Muscle layer of colon (tissue), 2 donors: ENCODE data around the gene SKIDA1.

ENCODE experiments used
- H3K27ac ChIP-seq: one replicate; pipeline ENCODE4 v1.7.0; 2013; ENCODE audit warnings: low read depth, mild to moderate bottlenecking, low read length, moderate library complexity
- H3K27me3 ChIP-seq, 2 donors: one replicate each; pipeline ENCODE4 v1.7.0; 2013; ENCODE audit warnings: low read length in 2 of 2, mild to moderate bottlenecking in 2 of 2; ENCODE audit not compliant: insufficient read depth in 2 of 2, control insufficient read depth in 1 of 2
- H3K36me3 ChIP-seq: one replicate; pipeline ENCODE4 v1.7.0; 2013; ENCODE audit warnings: mild to moderate bottlenecking, low read length; ENCODE audit not compliant: insufficient read depth
- H3K4me1 ChIP-seq: one replicate; pipeline ENCODE4 v1.7.0; 2013; ENCODE audit warnings: mild to moderate bottlenecking, low read length; ENCODE audit not compliant: insufficient read depth
- H3K4me3 ChIP-seq, 2 donors: one replicate each; pipeline ENCODE4 v1.7.0; 2013; ENCODE audit warnings: low read length in 2 of 2, low read depth in 1 of 2, mild to moderate bottlenecking in 1 of 2, moderate library complexity in 1 of 2
- H3K9ac ChIP-seq: one replicate; pipeline ENCODE4 v1.7.0; 2013; ENCODE audit warnings: low read length
- H3K9me3 ChIP-seq: one replicate; pipeline ENCODE4 v1.7.0; 2013; ENCODE audit warnings: mild to moderate bottlenecking, low read length
- donor health status: abdominal sarcoma.
- donor health status: Adenocarcinoma of cecum.

SKIDA1 gene

DNA sequence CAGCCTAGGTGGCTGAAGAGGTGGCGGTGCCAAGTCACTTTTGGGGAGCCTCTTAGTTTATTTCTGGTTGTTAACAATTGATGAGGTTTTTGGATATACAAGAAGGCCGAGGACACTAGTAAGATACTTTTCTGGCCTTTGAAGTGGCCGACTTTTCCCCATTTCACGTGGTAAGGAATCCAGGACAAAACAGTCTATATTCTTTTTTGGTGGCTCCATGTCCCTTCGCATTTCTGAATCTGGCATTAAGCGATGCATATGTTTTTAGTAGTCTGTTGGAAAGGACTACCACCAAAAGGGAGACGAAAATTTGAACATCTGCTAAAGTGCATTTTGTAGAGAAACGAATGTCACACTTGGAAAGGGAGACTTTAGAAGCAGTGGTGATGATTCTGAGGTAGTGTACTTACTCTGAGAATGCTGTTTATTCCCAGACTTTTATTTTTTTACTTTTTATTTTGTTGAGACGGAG lies 10.0 kb upstream of the SKIDA1 start:
- Histone ChIP-seq H3K4me3 (peak overlapping the region; percentile 36 to 53), H3K27me3 (no peaks in the 10 kb centered on the region), H3K27ac (peak overlapping the region; percentile 78), H3K9me3 (no peaks in the 10 kb centered on the region), H3K4me1 (peaks cover 14% of the 10 kb centered on the region), H3K36me3 (peaks cover 18% of the 10 kb centered on the region), H3K9ac (no peak overlapping the region)

DNA sequence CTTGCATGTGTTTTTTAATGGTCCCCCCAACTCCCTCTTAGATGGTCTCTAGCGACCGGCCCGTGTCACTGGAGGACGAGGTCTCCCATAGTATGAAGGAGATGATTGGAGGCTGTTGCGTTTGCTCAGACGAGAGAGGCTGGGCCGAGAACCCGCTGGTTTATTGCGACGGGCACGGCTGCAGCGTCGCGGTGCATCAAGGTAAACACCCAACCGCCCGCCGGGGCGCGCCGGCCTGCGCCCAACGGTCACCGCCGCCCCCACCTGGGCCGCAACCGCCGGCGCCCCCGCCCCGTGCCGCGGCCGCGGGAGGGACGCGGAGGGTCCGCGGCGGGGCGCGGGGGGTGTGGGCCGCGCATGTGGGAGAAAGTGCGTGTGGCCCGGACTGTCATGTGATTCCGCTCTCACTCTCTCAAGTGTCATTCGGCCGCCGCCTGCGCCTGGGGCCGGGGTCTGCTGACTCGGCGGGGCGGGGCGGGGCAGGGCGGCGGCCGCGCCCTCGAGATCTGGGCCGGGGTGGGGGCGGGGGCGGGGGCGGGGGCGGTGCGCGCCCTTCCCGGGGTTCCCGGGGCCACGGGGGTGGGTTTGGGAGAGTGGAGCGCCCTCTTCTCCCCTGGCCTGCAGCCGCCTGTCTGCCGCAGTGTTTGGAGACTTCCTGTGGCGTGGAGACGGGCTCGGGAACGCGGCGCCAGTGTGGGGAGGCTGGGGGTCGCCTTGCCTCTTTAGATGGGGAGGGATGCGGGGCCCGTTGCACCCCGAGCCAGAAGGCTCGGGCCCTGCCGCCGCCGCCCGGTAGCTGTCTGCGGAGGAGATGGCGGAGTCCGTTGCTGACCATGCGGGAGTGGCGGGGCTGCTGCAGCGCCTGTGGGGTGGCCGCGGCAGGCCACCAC lies 9.4 kb upstream of the SKIDA1 start:
- Histone ChIP-seq H3K27me3 (no peaks in the 10 kb centered on the region), H3K9me3 (no peaks in the 10 kb centered on the region), H3K27ac (peak overlapping the region; percentile 78), H3K9ac (no peak overlapping the region), H3K36me3 (peaks cover 12% of the 10 kb centered on the region), H3K4me3 (peak overlapping the region; percentile 44 to 53), H3K4me1 (peaks cover 14% of the 10 kb centered on the region)

DNA sequence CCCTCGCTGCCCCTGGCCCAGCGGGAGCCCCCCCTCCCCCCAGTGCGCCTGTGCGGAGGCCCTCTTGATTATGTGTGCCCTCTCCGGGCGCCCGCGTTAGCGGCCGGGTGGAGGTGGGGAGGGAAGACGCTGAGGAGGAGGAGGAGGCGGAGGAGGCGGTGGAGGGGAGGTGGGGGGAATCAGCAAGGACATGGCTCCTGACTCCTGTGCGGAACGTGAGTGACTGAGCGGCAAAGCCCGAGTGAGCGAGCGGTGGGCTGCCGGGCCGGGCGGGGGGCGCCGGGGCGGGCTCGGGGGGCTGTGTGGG lies 8.8 kb upstream of the SKIDA1 start:
- peak overlapping the region; percentile 63 for H3K27ac ChIP-seq
- H3K9ac ChIP-seq: no peak overlapping the region
- peak overlapping the region; percentile 44 to 49 for H3K4me3 ChIP-seq
- H3K36me3 ChIP-seq: peaks cover 7% of the 10 kb centered on the region
- no peaks in the 10 kb centered on the region for H3K27me3 ChIP-seq
- H3K9me3 ChIP-seq: no peaks in the 10 kb centered on the region
- peaks cover 14% of the 10 kb centered on the region for H3K4me1 ChIP-seq

- H3K9me3 ChIP-seq: no peaks in the 10 kb centered on the region
- peaks cover 14% of the 10 kb centered on the region for H3K4me1 ChIP-seq
- no peaks in the 10 kb centered on the region for H3K27me3 ChIP-seq
- H3K9ac ChIP-seq: peak within 1 kb of the TSS; percentile 77
- H3K27ac ChIP-seq: peak within 1 kb of the TSS; percentile 94
- peaks cover 3% of the 10 kb centered on the region for H3K36me3 ChIP-seq
- peak within 1 kb of the TSS; percentile 44 to 75 for H3K4me3 ChIP-seq
These were observed 8.2 kb upstream of the SKIDA1 start, which contains the start of gene MLLT10 for GRCh38 chr10:21533467-21534279. TSS of gene MLLT10 (plus strand) at chr10:21534232. CDS start at chr10:21534645, 413 bp downstream.

DNA sequence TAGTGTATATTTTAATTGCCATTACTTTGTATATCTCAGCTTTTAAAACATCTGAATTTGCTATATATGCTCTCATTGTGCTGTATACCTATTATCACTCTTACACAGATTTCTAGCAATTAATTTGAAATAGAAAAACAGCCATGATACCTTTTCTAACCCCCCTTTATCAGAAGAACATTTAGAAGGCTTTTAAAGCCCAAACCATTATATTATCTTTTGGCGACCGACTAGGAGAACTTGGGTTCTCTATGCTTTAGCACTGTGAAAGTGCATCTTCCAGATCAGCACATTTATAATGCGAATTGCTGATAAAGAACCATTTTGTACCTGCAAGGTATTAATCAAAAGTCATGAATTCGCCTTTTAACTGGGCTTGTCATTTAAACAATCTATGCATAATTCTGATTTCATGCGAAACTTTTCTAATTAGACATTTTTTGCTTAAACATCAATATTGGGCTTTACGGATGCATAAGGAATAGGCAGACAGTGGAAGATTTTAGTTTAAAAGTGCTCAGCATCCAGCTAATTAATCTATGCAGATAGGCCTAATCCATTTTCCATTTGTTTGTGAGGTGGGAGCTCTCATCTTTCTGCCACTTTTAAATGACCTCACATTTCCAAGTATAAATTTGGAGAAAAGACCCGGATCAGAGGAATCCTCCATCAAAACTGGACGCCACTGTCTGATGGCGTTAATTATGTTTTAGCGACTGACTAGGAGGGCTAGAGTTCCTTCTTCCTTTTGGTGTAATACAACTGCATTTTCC lies 7.4 kb upstream of the SKIDA1 start:
- Histone ChIP-seq H3K9ac (peak overlapping the region; percentile 77), H3K36me3 (no peaks in the 10 kb centered on the region), H3K27ac (peak overlapping the region; percentile 94), H3K9me3 (no peaks in the 10 kb centered on the region), H3K4me3 (peak overlapping the region; percentile 44 to 75), H3K4me1 (peaks cover 14% of the 10 kb centered on the region), H3K27me3 (no peaks in the 10 kb centered on the region)

- no peak overlapping the region for H3K9ac ChIP-seq
- H3K4me3 ChIP-seq: no peak overlapping the region
- peak overlapping the region; percentile 41 for H3K27ac ChIP-seq
These were observed 5.7 kb upstream of the SKIDA1 start for GRCh38 chr10:21531164-21531563.

DNA sequence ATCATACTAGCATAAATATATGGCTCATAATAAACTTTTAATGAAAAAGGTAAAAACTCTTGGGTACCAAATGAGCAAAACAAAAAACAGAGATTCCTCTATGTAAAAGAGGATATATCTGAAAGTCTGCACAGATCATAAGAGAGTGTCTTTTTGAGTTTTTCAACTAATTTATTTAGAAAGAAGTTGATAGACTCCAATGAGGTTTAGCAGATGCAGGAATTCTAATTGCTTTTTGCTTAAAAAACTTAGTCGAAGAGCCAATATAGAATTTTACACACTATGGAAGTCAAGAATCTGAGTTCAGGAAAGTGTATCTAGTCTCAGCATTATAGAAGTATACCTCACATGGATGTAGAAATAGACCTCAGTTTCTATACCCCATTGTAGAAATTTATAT lies 5.2 kb upstream of the SKIDA1 start:
- H3K9ac ChIP-seq: no peak overlapping the region
- H3K9me3 ChIP-seq: no peaks in the 10 kb centered on the region
- H3K4me1 ChIP-seq: peaks cover 9% of the 10 kb centered on the region
- peak overlapping the region; percentile 42 for H3K27ac ChIP-seq
- H3K4me3 ChIP-seq: no peak overlapping the region
- H3K27me3 ChIP-seq: no peaks in the 10 kb centered on the region
- H3K36me3 ChIP-seq: no peaks in the 10 kb centered on the region

More at GRCh38 chr10:21531164-21531563, 5.7 kb upstream of the SKIDA1 start:
- Histone ChIP-seq H3K27me3 (no peaks in the 10 kb centered on the region), H3K9me3 (no peaks in the 10 kb centered on the region), H3K36me3 (no peaks in the 10 kb centered on the region), H3K4me1 (peaks cover 14% of the 10 kb centered on the region)

- Histone ChIP-seq H3K9me3 (no peaks in the 10 kb centered on the region), H3K27me3 (no peaks in the 10 kb centered on the region), H3K36me3 (no peaks in the 10 kb centered on the region), H3K4me1 (peaks cover 7% of the 10 kb centered on the region), H3K4me3 (no peak overlapping the region), H3K27ac (peak overlapping the region; percentile 42), H3K9ac (no peak overlapping the region)
These were observed 4.7 kb upstream of the SKIDA1 start for GRCh38 chr10:21530168-21530567.

DNA sequence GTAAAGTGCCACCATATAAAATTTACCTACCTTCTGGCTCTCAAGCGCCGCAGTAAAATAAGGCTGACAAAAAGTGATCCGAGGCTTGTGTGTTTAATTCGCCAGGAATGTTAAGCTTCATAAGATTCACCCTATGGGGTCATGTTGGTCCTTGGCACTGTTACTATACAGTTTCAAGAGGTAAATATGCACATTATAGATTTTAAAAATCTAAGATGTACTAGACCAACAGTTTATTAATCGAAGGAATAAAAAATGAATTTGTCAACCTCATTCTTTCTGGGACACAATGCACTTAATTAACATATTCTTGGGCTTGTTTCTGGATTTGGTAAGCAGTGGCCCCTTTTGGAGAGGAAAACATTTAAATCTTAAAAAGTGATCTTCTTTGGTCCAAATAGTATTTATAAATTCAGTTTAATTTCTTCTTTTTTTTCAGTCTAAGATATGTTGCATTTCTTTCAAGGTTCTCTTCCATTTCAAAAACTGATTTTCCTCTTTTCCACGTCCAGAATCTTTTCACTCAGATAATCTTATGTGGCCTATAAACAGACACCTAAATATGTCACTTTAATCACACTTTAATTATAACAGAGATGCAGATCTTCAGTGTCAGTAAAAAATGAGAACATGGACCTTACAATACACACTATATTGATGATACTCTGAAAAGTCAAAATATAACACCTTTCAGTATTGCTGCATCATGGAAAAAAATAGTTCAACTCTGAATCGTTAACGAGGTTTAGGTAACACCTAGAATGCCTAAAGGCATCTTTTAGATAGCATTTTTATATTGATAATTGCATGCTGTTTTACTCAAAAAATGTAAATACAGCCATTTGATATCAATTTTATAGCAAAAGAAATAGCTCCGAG lies 3.8 kb upstream of the SKIDA1 start:
- Histone ChIP-seq H3K4me3 (no peak overlapping the region), H3K27me3 (no peaks in the 10 kb centered on the region), H3K9me3 (no peaks in the 10 kb centered on the region), H3K9ac (no peak overlapping the region), H3K27ac (no peak overlapping the region), H3K36me3 (no peaks in the 10 kb centered on the region), H3K4me1 (peaks cover 7% of the 10 kb centered on the region)

DNA sequence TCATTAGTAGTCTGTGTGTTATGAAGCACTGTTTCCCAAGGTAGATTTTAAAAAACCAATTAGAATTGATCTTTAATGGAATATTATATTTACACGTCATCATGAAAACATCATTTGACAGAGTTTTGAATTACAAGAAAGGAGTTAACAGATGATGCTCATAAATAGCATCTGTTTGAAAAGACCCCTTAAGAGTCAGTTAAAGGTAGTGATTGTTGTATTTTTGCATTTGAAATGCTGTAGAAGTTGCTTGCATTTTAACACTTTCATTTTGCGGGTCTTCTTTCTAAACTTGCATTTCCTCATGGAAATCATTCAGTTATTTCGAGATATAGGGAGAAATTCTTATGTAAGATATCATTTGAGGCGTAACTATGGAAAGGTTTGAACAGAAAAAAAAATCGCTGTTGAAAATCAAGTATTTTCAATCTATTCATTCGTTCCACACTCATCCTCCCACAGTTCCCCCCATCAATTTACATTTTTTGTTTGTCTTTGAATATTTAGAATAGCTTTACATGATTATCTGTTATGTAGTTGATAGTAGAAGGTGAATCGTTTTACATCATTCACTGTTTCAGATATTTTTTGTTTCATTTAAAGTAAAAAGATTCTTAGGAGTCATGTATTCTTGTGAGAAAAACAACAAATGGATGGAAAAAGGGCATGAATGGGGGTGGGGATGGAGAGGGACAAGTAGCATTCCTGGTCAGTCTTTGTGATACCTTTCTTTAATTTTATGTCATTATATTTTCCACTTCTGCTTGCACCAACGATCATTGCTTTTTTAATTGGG lies 3.0 kb upstream of the SKIDA1 start:
- Histone ChIP-seq H3K27me3 (no peaks in the 10 kb centered on the region), H3K4me1 (peaks cover 13% of the 10 kb centered on the region), H3K4me3 (peak overlapping the region in 1 of 2 donors; percentile 63)

More for the DNA sequence above, 3.0 kb upstream of the SKIDA1 start:
- Histone ChIP-seq H3K9ac (no peak overlapping the region), H3K9me3 (no peaks in the 10 kb centered on the region), H3K27ac (peak overlapping the region; percentile 100), H3K36me3 (no peaks in the 10 kb centered on the region)
